DOHH2 (cell line): ENCODE measurements around the gene SERP1.
"Not testable (repeated sequence)": the region's sequence is repeated elsewhere in the genome, so short reads cannot be mapped to it uniquely, and the experiment has no call there.

Experiments used
- EZH2phosphoT487 ChIP-seq: fragments of 200-600 bp; sonication (generic); IDR thresholded peaks from 2 replicates; pipeline ENCODE4 v1.6.1; 2017; ENCODE audit warnings: borderline replicate concordance, mild to moderate bottlenecking, antibody characterized with exemption, low read length, moderate library complexity, mixed read lengths
- TF ChIP-seq, protein P1 (sequence below): fragments of 200-600 bp; sonication (generic); IDR thresholded peaks from one replicate; pipeline ENCODE4 v1.5.1; 2014; ENCODE audit warnings: antibody characterized with exemption, mild to moderate bottlenecking, low read depth, low read length; ENCODE audit not compliant: poor library complexity, severe bottlenecking

DNA sequence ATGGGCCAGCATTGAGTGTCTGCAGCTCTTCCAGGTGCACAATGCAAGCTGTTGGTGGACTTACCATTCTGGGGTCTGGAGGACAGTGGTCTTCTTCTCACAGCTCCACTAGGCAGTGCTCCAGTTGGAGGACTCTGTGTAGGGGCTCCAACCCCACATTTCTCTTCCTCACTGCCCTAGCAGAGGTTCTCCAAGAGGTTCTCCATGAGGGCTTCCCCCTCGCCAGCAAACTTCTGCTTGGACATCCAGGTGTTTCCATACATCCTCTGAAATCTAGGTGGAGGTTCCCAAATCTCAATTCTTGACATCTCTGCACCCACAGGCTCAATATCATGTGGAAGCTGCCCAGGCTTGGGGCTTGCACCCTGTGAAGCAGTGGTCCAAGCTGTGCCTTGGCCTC lies 45.3 kb downstream of the SERP1 start:
- TF ChIP-seq, protein P1, sequence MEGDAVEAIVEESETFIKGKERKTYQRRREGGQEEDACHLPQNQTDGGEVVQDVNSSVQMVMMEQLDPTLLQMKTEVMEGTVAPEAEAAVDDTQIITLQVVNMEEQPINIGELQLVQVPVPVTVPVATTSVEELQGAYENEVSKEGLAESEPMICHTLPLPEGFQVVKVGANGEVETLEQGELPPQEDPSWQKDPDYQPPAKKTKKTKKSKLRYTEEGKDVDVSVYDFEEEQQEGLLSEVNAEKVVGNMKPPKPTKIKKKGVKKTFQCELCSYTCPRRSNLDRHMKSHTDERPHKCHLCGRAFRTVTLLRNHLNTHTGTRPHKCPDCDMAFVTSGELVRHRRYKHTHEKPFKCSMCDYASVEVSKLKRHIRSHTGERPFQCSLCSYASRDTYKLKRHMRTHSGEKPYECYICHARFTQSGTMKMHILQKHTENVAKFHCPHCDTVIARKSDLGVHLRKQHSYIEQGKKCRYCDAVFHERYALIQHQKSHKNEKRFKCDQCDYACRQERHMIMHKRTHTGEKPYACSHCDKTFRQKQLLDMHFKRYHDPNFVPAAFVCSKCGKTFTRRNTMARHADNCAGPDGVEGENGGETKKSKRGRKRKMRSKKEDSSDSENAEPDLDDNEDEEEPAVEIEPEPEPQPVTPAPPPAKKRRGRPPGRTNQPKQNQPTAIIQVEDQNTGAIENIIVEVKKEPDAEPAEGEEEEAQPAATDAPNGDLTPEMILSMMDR, result not testable (repeated sequence)
- TF ChIP-seq EZH2phosphoT487, result not testable (repeated sequence)
